GM12878 (cell line): ENCODE measurements around the gene TOX2. TPM values are rescaled to one million over a fixed set of nuclear protein-coding genes. Genes with fewer than 3 reads are reported as not detected.

ENCODE experiments used
- ATAC-seq: fragments of 200-7000 bp; cut with Tn5 transposase; 3 replicates; pipeline ENCODE4 v1.9.1; 2020; ENCODE audit warnings: mild to moderate bottlenecking, moderate library complexity
- BruUV-seq: library from RNA; stranded (reverse); fragments of 400-500 nt; replicated peaks from 2 replicates; lab custom pipeline; 2021; lab: Mats Ljungman, UMichigan
- CTCF ChIA-PET: fragments of 300-600 bp; sonication (Branson Sonifier 250); formaldehyde crosslinking; extraction: SDS; loops from one replicate; lab custom pipeline; 2021; ENCODE audit warnings: inconsistent platforms; lab: Yijun Ruan, JAX
- POLR2A ChIA-PET: fragments of 350-600 bp; formaldehyde crosslinking; extraction: SDS; loops from one replicate; lab custom pipeline; 2021; ENCODE audit warnings: inconsistent platforms; lab: Charles Lee
- RAD21 ChIA-PET: fragments of 300-600 bp; sonication (Branson Sonifier 250); formaldehyde crosslinking; loops from one replicate; lab custom pipeline; 2023; ENCODE audit warnings: antibody characterized with exemption; ENCODE audit not compliant: unreplicated experiment; lab: Charles Lee
- SMC1A ChIA-PET: fragments of 300-600 bp; sonication (Branson Sonifier 250); formaldehyde crosslinking; loops from one replicate; lab custom pipeline; 2023; ENCODE audit not compliant: unreplicated experiment, uncharacterized antibody; lab: Charles Lee
- DNase-seq: peaks from one replicate; pipeline ENCODE4 v3.0.0-alpha.2; 2011; ENCODE audit warnings: low read depth, low spot score
- FAIRE-seq: peaks from 3 replicates; lab custom pipeline; 2011; peaks lifted over from hg19 to GRCh38; lab: Jason Lieb, UNC
- H2AFZ ChIP-seq: 2 replicates; pipeline ENCODE4 v1.6.0; 2011; ENCODE audit warnings: low read depth, low read length, control low read depth; ENCODE audit not compliant: control insufficient read depth
- H3K27ac ChIP-seq: 2 replicates; pipeline ENCODE4 v1.5.1; 2011; ENCODE audit warnings: control low read depth; ENCODE audit not compliant: control insufficient read depth, insufficient read depth
- H3K27me3 ChIP-seq, 2 experiments: replicated peaks in 1 of 2; 2 replicates each; pipeline versions ENCODE4 v1.6.0 to v1.6.1; 2011; ENCODE audit warnings: low read length in 1 of 2; ENCODE audit not compliant: control insufficient read depth in 2 of 2, insufficient read depth in 2 of 2
- H3K36me3 ChIP-seq, 2 experiments: 2 replicates each; pipeline ENCODE4 v1.5.1; 2011; ENCODE audit warnings: low read length in 1 of 2; ENCODE audit not compliant: control insufficient read depth in 2 of 2, insufficient read depth in 2 of 2
- H3K4me1 ChIP-seq: 2 replicates; pipeline ENCODE4 v1.6.1; 2011; ENCODE audit warnings: mild to moderate bottlenecking, low read length, moderate library complexity, mixed read lengths; ENCODE audit not compliant: control insufficient read depth, insufficient read depth
- H3K4me2 ChIP-seq: 2 replicates; pipeline ENCODE4 v1.6.0; 2011; ENCODE audit warnings: control low read depth; ENCODE audit not compliant: control insufficient read depth, insufficient read depth
- H3K4me3 ChIP-seq: fragments of 200-600 bp; sonication (generic); 2 replicates; pipeline ENCODE4 v1.5.1; 2016
- H3K79me2 ChIP-seq: 2 replicates; pipeline ENCODE4 v1.6.0; 2011; ENCODE audit warnings: low read length; ENCODE audit not compliant: control insufficient read depth, insufficient read depth
- H3K9ac ChIP-seq: 2 replicates; pipeline ENCODE4 v1.8.0; 2011; ENCODE audit warnings: low read length, control low read depth, mixed read lengths; ENCODE audit not compliant: control insufficient read depth, insufficient read depth
- H3K9me3 ChIP-seq: replicated peaks from 3 replicates; pipeline ENCODE4 v1.5.1; 2011; ENCODE audit warnings: mild to moderate bottlenecking, low read length; ENCODE audit not compliant: control insufficient read depth, insufficient read depth
- H4K20me1 ChIP-seq: 2 replicates; pipeline ENCODE4 v1.6.0; 2011; ENCODE audit not compliant: control insufficient read depth, insufficient read depth
- BCL11A ChIP-seq: IDR thresholded peaks from 2 replicates; pipeline ENCODE4 v1.6.1; 2011; ENCODE audit warnings: low read depth, low read length
- BCLAF1 ChIP-seq: fragments of 450-650 bp; IDR thresholded peaks from 2 replicates; pipeline ENCODE4 v1.6.1; 2017; ENCODE audit warnings: antibody characterized with exemption, mild to moderate bottlenecking, moderate library complexity
- BHLHE40 ChIP-seq, 2 experiments: fragments of 450-650 bp in 1 of 2; IDR thresholded peaks; 2 replicates each; pipeline ENCODE4 v1.6.1; 2011 to 2017; ENCODE audit warnings: low read depth in 2 of 2, borderline replicate concordance in 1 of 2, improper control_type of control experiment in 1 of 2, low read length in 1 of 2, mild to moderate bottlenecking in 1 of 2
- CREM ChIP-seq: IDR thresholded peaks from 2 replicates; pipeline ENCODE4 v1.6.1; 2014; ENCODE audit warnings: antibody characterized with exemption, low read depth
- E4F1 ChIP-seq: fragments of 450-650 bp; IDR thresholded peaks from 2 replicates; pipeline ENCODE4 v1.6.1; 2018; ENCODE audit warnings: borderline replicate concordance, mild to moderate bottlenecking; ENCODE audit not compliant: partially characterized antibody
- EED ChIP-seq: sonication (generic); IDR thresholded peaks from 2 replicates; pipeline ENCODE4 v1.6.1; 2016; ENCODE audit warnings: antibody characterized with exemption, low read depth
- HSF1 ChIP-seq: fragments of 150-350 bp; IDR thresholded peaks from 2 replicates; pipeline ENCODE4 v1.6.1; 2014; ENCODE audit warnings: mild to moderate bottlenecking, low read depth, low read length
- IKZF2 ChIP-seq, 2 experiments: fragments of 450-650 bp; IDR thresholded peaks; 2 replicates each; pipeline ENCODE4 v1.6.1; 2017; ENCODE audit warnings: mild to moderate bottlenecking in 2 of 2, moderate library complexity in 2 of 2
- JUNB ChIP-seq: IDR thresholded peaks from 2 replicates; pipeline ENCODE4 v1.6.1; 2016; ENCODE audit warnings: antibody characterized with exemption, mild to moderate bottlenecking
- MTA3 ChIP-seq: IDR thresholded peaks from 2 replicates; pipeline ENCODE4 v1.6.1; 2012; ENCODE audit warnings: low read length, inconsistent platforms, borderline replicate concordance
- PKNOX1 ChIP-seq: fragments of 450-650 bp; IDR thresholded peaks from 2 replicates; pipeline ENCODE4 v1.6.1; 2016; ENCODE audit warnings: mild to moderate bottlenecking
- RB1 ChIP-seq: fragments of 450-650 bp; formaldehyde crosslinking; IDR thresholded peaks from 2 replicates; pipeline ENCODE4 v1.6.1; 2017; ENCODE audit warnings: mild to moderate bottlenecking, borderline replicate concordance
- RUNX3 ChIP-seq: IDR thresholded peaks from 2 replicates; pipeline ENCODE4 v1.6.1; 2012; ENCODE audit warnings: low read length, inconsistent platforms
- YY1 ChIP-seq: IDR thresholded peaks from 2 replicates; pipeline ENCODE4 v1.6.1; 2011; ENCODE audit warnings: low read depth, mild to moderate bottlenecking, low read length
- ZBED1 ChIP-seq: IDR thresholded peaks from 2 replicates; pipeline ENCODE4 v1.6.1; 2016; ENCODE audit warnings: borderline replicate concordance
- WGBS: methylation state at CpG from one replicate; pipeline ENCODE4 v1.1.6; 2016; ENCODE audit warnings: low lambda C conversion rate; ENCODE audit not compliant: insufficient replicate concordance, insufficient coverage; ENCODE audit errors: missing lambda C conversion rate; 5-methylcytosine and 5-hydroxymethylcytosine counted together
- in situ Hi-C: fragments of 300-500 bp; cut with MboI; formaldehyde crosslinking; loops from 9 replicates; pipeline ENCODE4 v1.14.3; 2018; ENCODE audit warnings: mixed read lengths
- intact Hi-C: fragments of 100-400 bp; cut with micrococcal nuclease; formaldehyde crosslinking; loops from one replicate; pipeline ENCODE4 v1.14.2; 2022; ENCODE audit not compliant: unreplicated experiment
- polyA plus RNA-seq, 11 experiments: library from polyadenylated mRNA; depleted of rRNA in 4 of 11; unstranded in 6 of 11; stranded (reverse) in 5 of 11; fragments of >200 nt; fragmentation: Nextera tagmentation in 4 of 11; fragmentation: Illumina TruSeq in 1 of 11; extraction: Ambion mirVana in 4 of 11; extraction: Trizol in 1 of 11; gene quantifications; 1 replicate in 1 of 11; 2 replicates in 10 of 11; pipeline versions ENCODE4 v1.2.1 to v1.2.3, GENCODE V29; 2011 to 2016; ENCODE audit warnings: inconsistent platforms in 2 of 11, missing spikeins in 2 of 11, low read depth in 1 of 11
- total RNA-seq, 4 experiments: library from RNA; depleted of rRNA in 3 of 4; stranded (reverse); fragments of >200 nt in 3 of 4; fragmentation: Illumina TruSeq in 1 of 4; extraction: Trizol in 1 of 4; gene quantifications; 2 replicates each; pipeline versions ENCODE4 v1.2.1 to v1.2.3, GENCODE V29; 2013 to 2021

TOX2 gene
- total and polyA plus RNA-seq, 10 of the 15 experiments (the other 5 are each of a cell fraction or from before 2014, with no cell fraction given) = 2.6 to 40.5 (median 7.9) TPM

- intact Hi-C loops (no loop called here), in situ Hi-C loops (no loop called here)
- Histone ChIP-seq H3K79me2 (no peaks in the 10 kb centered on the region; the same call in 1 of the 2 replicates), H3K9ac (no peak overlapping the region), H3K36me3 (no peaks in the 10 kb centered on the region; a peak in 1 of 4 replicates), H3K27ac (0 out of 2 replicates have a peak overlapping the region, but pooled peaks have one; percentile 84), H3K4me2 (no peak overlapping the region), H3K27me3 (no peaks in the 10 kb centered on the region), H3K9me3 (no peaks in the 10 kb centered on the region), H2AFZ (no peak overlapping the region), H4K20me1 (no peaks in the 10 kb centered on the region), H3K4me1 (peaks cover 20% of the 10 kb centered on the region), H3K4me3 (no peak overlapping the region)
- POLR2A ChIA-PET = interaction anchor here (0.6 to 5.0 kb wide), 6 partner anchors 10 to 259 kb away, joined by 3 to 36 read pairs (median 6); no protein-coding TSS in a partner anchor
- BruUV-seq = no TSS peak
- DNase-seq (no peak), ATAC-seq (no peak), FAIRE-seq (no peak)
- CTCF ChIA-PET = interaction anchor here (1.2 to 3.9 kb wide), 5 partner anchors 9 to 193 kb away, joined by 3 to 37 read pairs (median 8); no protein-coding TSS in a partner anchor
- 99% methylated on average over 5 of the region's 5 CpGs for WGBS
- RAD21 ChIA-PET = interaction anchor here (1.2 to 6.3 kb wide), 6 partner anchors 11 to 126 kb away, joined by 4 to 63 read pairs (median 16); no protein-coding TSS in a partner anchor
- TF ChIP-seq RUNX3 (no peak), HSF1 (no peak), BHLHE40 (IDR thresholded peaks at IDR 0.05; ENCODE audit: borderline replicate concordance in 1 of 2, low read depth in 2 of 2, low read length in 1 of 2) (no peak), IKZF2 (IDR thresholded peaks at IDR 0.05) (no peak), CREM (no peak), YY1 (no peak), BCL11A (no peak), JUNB (no peak), MTA3 (no peak), EED (no peak), E4F1 (no peak), ZBED1 (no peak), PKNOX1 (no peak), RB1 (no peak), BCLAF1 (no peak)
- SMC1A ChIA-PET = interaction anchor here (1.0 to 11.0 kb wide), 15 partner anchors 8 to 207 kb away, joined by 3 to 111 read pairs (median 8); no protein-coding TSS in a partner anchor
Observed at GRCh38 chr20:43943725-43944124, 29.1 kb downstream of the TOX2 start.
